Suprapubic skin (tissue), 4 donors: ENCODE results near the gene DAGLB. TPM values are rescaled to one million over a fixed set of nuclear protein-coding genes. Genes with fewer than 3 reads are reported as not detected.
"Not testable (repeated sequence)": the region's sequence is repeated elsewhere in the genome, so short reads cannot be mapped to it uniquely, and the experiment has no call there.

Experiments used
- DNase-seq, 2 donors: peaks; one replicate each; pipeline ENCODE4 v3.0.0-alpha.2; 2019; ENCODE audit warnings: low spot score in 2 of 2
- H3K27ac ChIP-seq: fragments of 200-600 bp; sonication (generic); one replicate; pipeline ENCODE4 v1.5.1; 2019
- H3K27me3 ChIP-seq: fragments of 200-600 bp; sonication (generic); one replicate; pipeline ENCODE4 v1.5.1; 2019
- H3K36me3 ChIP-seq: fragments of 200-600 bp; sonication (generic); one replicate; pipeline ENCODE4 v1.5.1; 2019
- H3K4me1 ChIP-seq: fragments of 200-600 bp; sonication (generic); one replicate; pipeline ENCODE4 v1.5.1; 2019
- H3K4me3 ChIP-seq: fragments of 200-600 bp; sonication (generic); one replicate; pipeline ENCODE4 v1.5.1; 2019; ENCODE audit warnings: mild to moderate bottlenecking
- H3K9me3 ChIP-seq: fragments of 200-600 bp; sonication (generic); one replicate; pipeline ENCODE4 v1.5.1; 2019
- CTCF ChIP-seq, 2 donors: fragments of 200-600 bp in 1 of 2; fragments of 450-650 bp in 1 of 2; sonication (generic) in 1 of 2; IDR thresholded peaks; one replicate each; pipeline ENCODE4 v1.5.1; 2016 to 2019; ENCODE audit warnings: antibody characterized with exemption in 2 of 2, mild to moderate bottlenecking in 1 of 2, moderate library complexity in 1 of 2
- EP300 ChIP-seq: sonication (generic); formaldehyde crosslinking; IDR thresholded peaks from one replicate; pipeline ENCODE4 v1.6.1; 2017; ENCODE audit warnings: antibody characterized with exemption
- POLR2A ChIP-seq, 2 donors: fragments of 450-650 bp; IDR thresholded peaks; one replicate each; pipeline ENCODE4 v1.6.1; 2017; ENCODE audit warnings: antibody characterized with exemption in 2 of 2, mild to moderate bottlenecking in 2 of 2, moderate library complexity in 2 of 2
- POLR2AphosphoS5 ChIP-seq, 3 donors: sonication (generic); formaldehyde crosslinking; IDR thresholded peaks; one replicate each; pipeline ENCODE4 v1.6.1; 2017; ENCODE audit warnings: antibody characterized with exemption in 3 of 3
- WGBS: methylation state at CpG from one replicate; pipeline ENCODE4 v1.1.5; 2018; 5-methylcytosine and 5-hydroxymethylcytosine counted together
- total RNA-seq, 4 donors: library from RNA; depleted of rRNA; stranded (reverse); fragments of >200 nt; gene quantifications; one replicate each; pipeline ENCODE4 v1.1.0, GENCODE V29; 2016

DAGLB gene
- total RNA-seq, 4 donors from 2014 or later, result 19.0 to 61.2 (median 22.0) TPM

- Histone ChIP-seq H3K4me3 (no peak overlapping the region), H3K4me1 (no peaks in the 10 kb centered on the region), H3K9me3 (no peaks in the 10 kb centered on the region), H3K36me3 (peaks cover 53% of the 10 kb centered on the region), H3K27ac (no peak overlapping the region), H3K27me3 (no peaks in the 10 kb centered on the region)
- no peak for DNase-seq
- 61% methylated on average over 4 of the region's 4 CpGs for WGBS
- no peak for TF ChIP-seq CTCF (IDR thresholded peaks at IDR 0.05)
- TF ChIP-seq EP300, result no peak
- TF ChIP-seq POLR2A (IDR thresholded peaks at IDR 0.05), result no peak
- no peak for TF ChIP-seq POLR2AphosphoS5 (IDR thresholded peaks at IDR 0.05)
Observed at GRCh38 chr7:6461946-6462550, 14.3 kb upstream of the DAGLB start.

- 85% methylated on average over 11 of the region's 11 CpGs for WGBS
- Histone ChIP-seq H3K4me1 (no peaks in the 10 kb centered on the region), H3K36me3 (peaks cover 43% of the 10 kb centered on the region), H3K27me3 (no peaks in the 10 kb centered on the region), H3K27ac (no peak overlapping the region), H3K4me3 (no peak overlapping the region), H3K9me3 (no peaks in the 10 kb centered on the region)
- TF ChIP-seq POLR2AphosphoS5 (IDR thresholded peaks at IDR 0.05) (no peak), CTCF (IDR thresholded peaks at IDR 0.05) (no peak), EP300 (no peak), POLR2A (IDR thresholded peaks at IDR 0.05) (no peak)
- no peak for DNase-seq
Observed at GRCh38 chr7:6460990-6461584, 13.3 kb upstream of the DAGLB start.

GRCh38 chr7:6460303-6460702 lies 12.5 kb upstream of the DAGLB start:
- Histone ChIP-seq H3K36me3 (peaks cover 36% of the 10 kb centered on the region), H3K27ac (no peak overlapping the region), H3K27me3 (no peaks in the 10 kb centered on the region), H3K4me1 (no peaks in the 10 kb centered on the region), H3K9me3 (no peaks in the 10 kb centered on the region), H3K4me3 (no peak overlapping the region)
- no peak for DNase-seq
- TF ChIP-seq POLR2AphosphoS5 (IDR thresholded peaks at IDR 0.05), result no peak
- no peak for TF ChIP-seq POLR2A (IDR thresholded peaks at IDR 0.05)
- no peak for TF ChIP-seq EP300
- no peak for TF ChIP-seq CTCF (IDR thresholded peaks at IDR 0.05)
- WGBS, result 80% methylated on average over 6 of the region's 6 CpGs

- 79% methylated on average over 3 of the region's 3 CpGs for WGBS
- not testable (repeated sequence) for H3K4me1 ChIP-seq, H3K9me3 ChIP-seq, H3K27ac ChIP-seq, H3K4me3 ChIP-seq, DNase-seq, H3K27me3 ChIP-seq
- peaks cover 28% of the 10 kb centered on the region for H3K36me3 ChIP-seq
Observed at GRCh38 chr7:6458676-6459075, 10.9 kb upstream of the DAGLB start.

- Histone ChIP-seq H3K4me3 (no peak overlapping the region), H3K36me3 (no peaks in the 10 kb centered on the region), H3K27ac (no peak overlapping the region), H3K9me3 (no peaks in the 10 kb centered on the region), H3K27me3 (no peaks in the 10 kb centered on the region), H3K4me1 (no peaks in the 10 kb centered on the region)
- WGBS, result 87% methylated on average over 3 of the region's 4 CpGs
- DNase-seq, result no peak
- TF ChIP-seq EP300, result no peak
- TF ChIP-seq POLR2AphosphoS5 (IDR thresholded peaks at IDR 0.05), result no peak
- no peak for TF ChIP-seq POLR2A (IDR thresholded peaks at IDR 0.05)
- TF ChIP-seq CTCF (IDR thresholded peaks at IDR 0.05), result no peak
Observed at GRCh38 chr7:6453734-6454133, 6.0 kb upstream of the DAGLB start.
